ENCODE data around the gene KCNJ15. TPM values are rescaled to one million over a fixed set of nuclear protein-coding genes. Genes with fewer than 3 reads are reported as not detected.
"Not testable (repeated sequence)": the region's sequence is repeated elsewhere in the genome, so short reads cannot be mapped to it uniquely, and the experiment has no call there.

KCNJ15 gene
- total and polyA plus RNA-seq, 2 donors, result 1.1 to 1.3 TPM

- H3K9me3 ChIP-seq (ENCODE audit: control insufficient read depth in 2 of 2, insufficient read depth in 1 of 2, low read length in 1 of 2), result peaks cover 6 to 33% of the 10 kb centered on the region in 2 donors
- H3K27ac ChIP-seq (ENCODE audit: low read depth in 1 of 2, low read length in 1 of 2), result no peak overlapping the region
- no peak overlapping the region for H3K4me3 ChIP-seq (ENCODE audit: low read length in 2 of 2)
- H3K4me1 ChIP-seq (ENCODE audit: control insufficient read depth in 2 of 2, insufficient read depth in 2 of 2, low read length in 2 of 2), result no peaks in the 10 kb centered on the region
- no peaks in the 10 kb centered on the region for H3K36me3 ChIP-seq (ENCODE audit: control insufficient read depth in 2 of 2, insufficient read depth in 2 of 2, low read length in 1 of 2)
- no peaks in the 10 kb centered on the region for H3K27me3 ChIP-seq (ENCODE audit: control insufficient read depth in 2 of 2, insufficient read depth in 1 of 2, low read length in 1 of 2)
- DNase-seq (ENCODE audit: low read depth in 6 of 9, low spot score in 9 of 9), result no peak
These were observed 29.4 kb upstream of the KCNJ15 start for GRCh38 chr21:38227401-38227800.

- peak in 1 of 9 donors; percentile 19 for DNase-seq (ENCODE audit: low read depth in 6 of 9, low spot score in 9 of 9)
- WGBS, result 92% methylated on average over 6 of the region's 6 CpGs
- Histone ChIP-seq H3K9me3 (ENCODE audit: control insufficient read depth in 2 of 2, insufficient read depth in 1 of 2, low read length in 1 of 2) (peaks cover 6 to 29% of the 10 kb centered on the region in 2 donors), H3K36me3 (ENCODE audit: control insufficient read depth in 2 of 2, insufficient read depth in 2 of 2, low read length in 1 of 2) (no peaks in the 10 kb centered on the region), H3K27me3 (ENCODE audit: control insufficient read depth in 2 of 2, insufficient read depth in 1 of 2, low read length in 1 of 2) (no peaks in the 10 kb centered on the region), H3K27ac (ENCODE audit: low read depth in 1 of 2, low read length in 1 of 2) (no peak overlapping the region), H3K4me1 (ENCODE audit: control insufficient read depth in 2 of 2, insufficient read depth in 2 of 2, low read length in 2 of 2) (no peaks in the 10 kb centered on the region), H3K4me3 (ENCODE audit: low read length in 2 of 2) (no peak overlapping the region)
These were observed 28.7 kb upstream of the KCNJ15 start for GRCh38 chr21:38228115-38228514.

DNA sequence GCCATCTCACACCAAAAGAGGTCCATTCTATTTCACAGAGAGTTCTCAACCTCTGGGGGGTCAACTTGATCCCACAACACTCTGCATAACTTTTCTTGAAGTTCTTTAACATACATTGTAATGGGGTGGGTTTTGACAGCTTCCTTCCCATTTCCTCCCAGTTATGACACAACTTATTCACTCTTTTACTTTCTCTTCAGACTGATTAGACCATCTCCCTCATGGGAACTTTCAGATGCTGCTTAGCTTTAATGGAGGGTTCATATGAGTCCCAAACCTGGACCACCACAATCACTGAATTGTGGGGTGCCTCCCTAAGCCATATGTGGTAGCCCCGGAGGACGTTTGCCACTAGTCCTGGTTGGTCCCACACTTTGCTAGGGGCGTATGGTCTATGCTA, 28.3 kb upstream of the KCNJ15 start:
- Histone ChIP-seq H3K27me3 (ENCODE audit: control insufficient read depth in 2 of 2, insufficient read depth in 1 of 2, low read length in 1 of 2) (no peaks in the 10 kb centered on the region), H3K4me3 (ENCODE audit: low read length in 2 of 2) (no peak overlapping the region), H3K27ac (ENCODE audit: low read depth in 1 of 2, low read length in 1 of 2) (no peak overlapping the region), H3K9me3 (ENCODE audit: control insufficient read depth in 2 of 2, insufficient read depth in 1 of 2, low read length in 1 of 2) (peaks cover 6 to 29% of the 10 kb centered on the region in 2 donors), H3K36me3 (ENCODE audit: control insufficient read depth in 2 of 2, insufficient read depth in 2 of 2, low read length in 1 of 2) (no peaks in the 10 kb centered on the region), H3K4me1 (ENCODE audit: control insufficient read depth in 2 of 2, insufficient read depth in 2 of 2, low read length in 2 of 2) (no peaks in the 10 kb centered on the region)
- no peak for DNase-seq (ENCODE audit: low read depth in 6 of 9, low spot score in 9 of 9)
- WGBS, result 96% methylated on average over 3 of the region's 3 CpGs

- no peak overlapping the region for H3K27ac ChIP-seq (ENCODE audit: low read depth in 1 of 2, low read length in 1 of 2)
- no peak for DNase-seq (ENCODE audit: low read depth in 6 of 9, low spot score in 9 of 9)
- H3K9me3 ChIP-seq (ENCODE audit: control insufficient read depth in 2 of 2, insufficient read depth in 1 of 2, low read length in 1 of 2), result peaks cover 4 to 29% of the 10 kb centered on the region in 2 donors
- H3K36me3 ChIP-seq (ENCODE audit: control insufficient read depth in 2 of 2, insufficient read depth in 2 of 2, low read length in 1 of 2), result no peaks in the 10 kb centered on the region
- 94% methylated on average over 9 of the region's 9 CpGs for WGBS
- no peak overlapping the region for H3K4me3 ChIP-seq (ENCODE audit: low read length in 2 of 2)
- H3K4me1 ChIP-seq (ENCODE audit: control insufficient read depth in 2 of 2, insufficient read depth in 2 of 2, low read length in 2 of 2), result no peaks in the 10 kb centered on the region
- no peaks in the 10 kb centered on the region for H3K27me3 ChIP-seq (ENCODE audit: control insufficient read depth in 2 of 2, insufficient read depth in 1 of 2, low read length in 1 of 2)
These were observed 27.4 kb upstream of the KCNJ15 start for GRCh38 chr21:38229260-38229877.

DNA sequence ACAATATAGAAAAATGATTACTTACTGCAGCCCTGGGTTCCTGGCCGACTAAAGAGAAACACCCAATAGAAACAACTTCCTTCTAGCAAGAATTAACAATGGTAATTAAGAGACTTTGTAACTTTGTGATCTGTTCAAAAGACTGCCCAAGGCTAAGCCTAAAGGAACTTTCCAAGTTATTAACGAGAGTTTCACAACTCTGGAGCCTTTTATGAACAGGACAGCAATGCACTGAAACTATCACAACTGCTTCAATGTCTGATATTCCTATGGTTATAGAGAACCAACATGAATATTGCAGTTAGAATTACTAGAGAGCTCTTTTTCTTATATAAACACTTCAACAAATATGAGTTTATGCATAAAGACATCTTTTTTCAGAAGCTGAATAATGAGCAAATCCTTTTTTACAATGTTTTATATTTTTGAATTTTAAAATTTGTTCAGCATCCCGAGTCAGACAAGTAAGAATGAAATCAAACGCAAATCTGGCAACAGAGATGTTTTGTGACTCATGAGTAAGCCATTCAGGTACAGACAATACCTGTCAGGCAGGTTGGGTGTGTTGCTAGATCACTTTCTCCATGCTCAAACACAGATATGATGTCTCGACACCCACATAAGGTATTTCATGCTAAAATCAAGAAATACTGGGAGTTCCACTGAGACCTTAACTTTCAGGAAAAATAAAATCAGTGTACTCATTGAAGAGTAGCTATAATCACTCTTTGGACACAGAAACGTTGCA, 22.2 kb upstream of the KCNJ15 start:
- 91% methylated on average over 6 of the region's 6 CpGs for WGBS
- DNase-seq (ENCODE audit: low read depth in 6 of 9, low spot score in 9 of 9), result peak in 1 of 9 donors; percentile 18
- H3K36me3 ChIP-seq (ENCODE audit: control insufficient read depth in 2 of 2, insufficient read depth in 2 of 2, low read length in 1 of 2), result no peaks in the 10 kb centered on the region
- no peaks in the 10 kb centered on the region for H3K27me3 ChIP-seq (ENCODE audit: control insufficient read depth in 2 of 2, insufficient read depth in 1 of 2, low read length in 1 of 2)
- no peak overlapping the region for H3K27ac ChIP-seq (ENCODE audit: low read depth in 1 of 2, low read length in 1 of 2)
- no peak overlapping the region for H3K4me3 ChIP-seq (ENCODE audit: low read length in 2 of 2)
- H3K4me1 ChIP-seq (ENCODE audit: control insufficient read depth in 2 of 2, insufficient read depth in 2 of 2, low read length in 2 of 2), result no peaks in the 10 kb centered on the region
- peaks cover 0 to 2% of the 10 kb centered on the region in 2 donors for H3K9me3 ChIP-seq (ENCODE audit: control insufficient read depth in 2 of 2, insufficient read depth in 1 of 2, low read length in 1 of 2)

GRCh38 chr21:38235251-38235650, 21.5 kb upstream of the KCNJ15 start:
- WGBS, result 97% methylated on average over 9 of the region's 9 CpGs
- peak overlapping the region in 1 of 2 donors; percentile 31 for H3K27ac ChIP-seq (ENCODE audit: low read depth in 1 of 2, low read length in 1 of 2)
- not testable (repeated sequence) for H3K36me3 ChIP-seq (ENCODE audit: control insufficient read depth in 2 of 2, insufficient read depth in 2 of 2, low read length in 1 of 2)

DNA sequence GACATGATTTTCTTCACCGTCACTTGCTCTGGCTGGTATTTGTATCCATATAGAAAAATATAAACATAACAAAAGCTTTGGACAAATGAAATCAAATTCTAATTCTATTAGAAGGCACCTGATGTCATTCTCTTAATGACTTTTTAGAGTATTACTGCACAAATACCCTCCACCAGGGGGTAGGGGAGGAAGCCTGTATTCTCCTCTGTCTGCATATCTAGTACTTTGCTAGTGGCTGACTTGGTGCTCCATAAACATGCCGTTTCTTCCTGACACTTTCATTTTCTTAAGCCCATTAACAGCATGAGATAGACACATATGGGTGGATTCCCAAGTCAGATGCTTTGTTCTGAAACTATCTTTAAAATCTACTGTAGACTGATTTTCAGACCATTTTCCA, 20.6 kb upstream of the KCNJ15 start:
- H3K4me3 ChIP-seq (ENCODE audit: low read length in 2 of 2), result no peak overlapping the region
- no peaks in the 10 kb centered on the region for H3K9me3 ChIP-seq (ENCODE audit: control insufficient read depth in 2 of 2, insufficient read depth in 1 of 2, low read length in 1 of 2)
- no peaks in the 10 kb centered on the region for H3K36me3 ChIP-seq (ENCODE audit: control insufficient read depth in 2 of 2, insufficient read depth in 2 of 2, low read length in 1 of 2)
- no peaks in the 10 kb centered on the region for H3K27me3 ChIP-seq (ENCODE audit: control insufficient read depth in 2 of 2, insufficient read depth in 1 of 2, low read length in 1 of 2)
- WGBS, result 92% methylated on average over 2 of the region's 2 CpGs
- H3K27ac ChIP-seq (ENCODE audit: low read depth in 1 of 2, low read length in 1 of 2), result no peak overlapping the region
- no peak for DNase-seq (ENCODE audit: low read depth in 6 of 9, low spot score in 9 of 9)
- H3K4me1 ChIP-seq (ENCODE audit: control insufficient read depth in 2 of 2, insufficient read depth in 2 of 2, low read length in 2 of 2), result no peaks in the 10 kb centered on the region

More at GRCh38 chr21:38235251-38235650, 21.5 kb upstream of the KCNJ15 start:
- not testable (repeated sequence) for H3K27me3 ChIP-seq (ENCODE audit: control insufficient read depth in 2 of 2, insufficient read depth in 1 of 2, low read length in 1 of 2); DNase-seq (ENCODE audit: low read depth in 6 of 9, low spot score in 9 of 9); H3K4me1 ChIP-seq (ENCODE audit: control insufficient read depth in 2 of 2, insufficient read depth in 2 of 2, low read length in 2 of 2); H3K9me3 ChIP-seq (ENCODE audit: control insufficient read depth in 2 of 2, insufficient read depth in 1 of 2, low read length in 1 of 2); H3K4me3 ChIP-seq (ENCODE audit: low read length in 2 of 2)

DNA sequence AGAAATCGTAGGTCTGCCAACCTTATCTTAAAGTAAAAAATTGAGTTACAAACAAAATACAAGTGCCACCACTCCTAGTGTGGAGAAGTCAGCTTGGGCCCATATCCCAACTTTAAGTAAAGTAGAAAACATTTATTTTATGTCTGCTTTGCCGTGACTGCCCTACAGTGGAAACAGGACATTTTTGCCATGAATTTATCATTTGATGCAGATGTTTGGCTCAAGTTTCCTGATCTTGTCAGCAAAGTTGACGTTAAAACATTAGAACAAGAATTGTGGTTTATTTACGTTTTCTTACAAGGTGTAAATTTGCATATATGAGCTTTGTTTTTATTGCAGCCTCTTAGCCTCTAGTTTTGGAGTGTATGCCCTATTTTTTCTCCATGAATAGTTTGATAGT, 17.1 kb upstream of the KCNJ15 start:
- Histone ChIP-seq H3K4me1 (ENCODE audit: control insufficient read depth in 2 of 2, insufficient read depth in 2 of 2, low read length in 2 of 2) (peaks cover 0 to 2% of the 10 kb centered on the region in 2 donors), H3K36me3 (ENCODE audit: control insufficient read depth in 2 of 2, insufficient read depth in 2 of 2, low read length in 1 of 2) (no peaks in the 10 kb centered on the region), H3K27ac (ENCODE audit: low read depth in 1 of 2, low read length in 1 of 2) (no peak overlapping the region), H3K4me3 (ENCODE audit: low read length in 2 of 2) (no peak overlapping the region), H3K9me3 (ENCODE audit: control insufficient read depth in 2 of 2, insufficient read depth in 1 of 2, low read length in 1 of 2) (no peaks in the 10 kb centered on the region), H3K27me3 (ENCODE audit: control insufficient read depth in 2 of 2, insufficient read depth in 1 of 2, low read length in 1 of 2) (no peaks in the 10 kb centered on the region)
- no peak for DNase-seq (ENCODE audit: low read depth in 6 of 9, low spot score in 9 of 9)
- 78% methylated on average over 4 of the region's 4 CpGs for WGBS

DNA sequence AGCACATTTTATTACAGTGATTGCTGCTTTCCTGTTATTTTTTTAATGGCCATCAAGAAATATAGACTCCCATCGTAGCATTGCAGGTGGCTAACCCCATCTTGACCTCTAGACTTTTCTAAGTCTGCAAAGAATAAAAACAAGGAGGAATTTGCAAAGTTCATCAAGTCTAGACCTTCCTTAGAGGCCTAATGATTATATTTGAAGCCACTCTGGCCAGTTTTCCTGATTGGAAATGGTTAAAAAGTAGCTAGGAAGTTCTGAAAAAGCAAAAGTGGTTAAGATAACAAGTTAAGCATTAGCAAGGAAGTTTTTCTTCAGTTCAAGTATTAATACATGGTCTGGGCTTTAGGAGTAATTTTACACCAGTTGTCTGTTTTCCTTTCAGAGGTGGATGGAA, 16.7 kb upstream of the KCNJ15 start:
- H3K4me3 ChIP-seq (ENCODE audit: low read length in 2 of 2), result no peak overlapping the region
- H3K9me3 ChIP-seq (ENCODE audit: control insufficient read depth in 2 of 2, insufficient read depth in 1 of 2, low read length in 1 of 2), result no peaks in the 10 kb centered on the region
- WGBS, result 57% methylated on average over 1 of the region's 1 CpG
- H3K27ac ChIP-seq (ENCODE audit: low read depth in 1 of 2, low read length in 1 of 2), result no peak overlapping the region
- no peaks in the 10 kb centered on the region for H3K27me3 ChIP-seq (ENCODE audit: control insufficient read depth in 2 of 2, insufficient read depth in 1 of 2, low read length in 1 of 2)
- DNase-seq (ENCODE audit: low read depth in 6 of 9, low spot score in 9 of 9), result no peak
- peaks cover 0 to 6% of the 10 kb centered on the region in 2 donors for H3K4me1 ChIP-seq (ENCODE audit: control insufficient read depth in 2 of 2, insufficient read depth in 2 of 2, low read length in 2 of 2)
- no peaks in the 10 kb centered on the region for H3K36me3 ChIP-seq (ENCODE audit: control insufficient read depth in 2 of 2, insufficient read depth in 2 of 2, low read length in 1 of 2)

All from thymus (tissue), 11 donors.